Left colon (tissue), 2 donors: Measurements from ENCODE around the gene DTX1. TPM values are rescaled to one million over a fixed set of nuclear protein-coding genes. Genes with fewer than 3 reads are reported as not detected.
"Not testable (repeated sequence)": the region's sequence is repeated elsewhere in the genome, so short reads cannot be mapped to it uniquely, and the experiment has no call there.

ENCODE experiments used
- ATAC-seq: fragments of 200-7000 bp; cut with Tn5 transposase; one replicate; pipeline ENCODE4 v1.9.1; 2020; ENCODE audit warnings: mild to moderate bottlenecking, moderate library complexity
- DNase-seq, 2 donors: peaks; one replicate each; pipeline ENCODE4 v3.0.0-alpha.2; 2020
- intact Hi-C, 2 donors: fragments of 100-400 bp; cut with DNase I in 1 of 2; cut with micrococcal nuclease in 1 of 2; formaldehyde crosslinking; loops; one replicate each; pipeline versions ENCODE4 v1.11.2 to v1.14.0; 2022; cut with DNase I, micrococcal nuclease
- total RNA-seq, 2 donors: library from RNA; stranded (reverse); fragmentation: NEBNext Ultra II Directional; extraction: Animal tissue kit (Norgen Biotek cat#: 25700); gene quantifications; one replicate each; pipeline ENCODE4 v1.2.1, GENCODE V29; 2021
- donor health status: DM: no; HTN: no; CAD: no.
- donor health status: DM: yes; HTN: yes; CAD: no.

DTX1 gene
- total RNA-seq, 2 donors from 2014 or later, result 1.2 to 2.3 TPM

DNA sequence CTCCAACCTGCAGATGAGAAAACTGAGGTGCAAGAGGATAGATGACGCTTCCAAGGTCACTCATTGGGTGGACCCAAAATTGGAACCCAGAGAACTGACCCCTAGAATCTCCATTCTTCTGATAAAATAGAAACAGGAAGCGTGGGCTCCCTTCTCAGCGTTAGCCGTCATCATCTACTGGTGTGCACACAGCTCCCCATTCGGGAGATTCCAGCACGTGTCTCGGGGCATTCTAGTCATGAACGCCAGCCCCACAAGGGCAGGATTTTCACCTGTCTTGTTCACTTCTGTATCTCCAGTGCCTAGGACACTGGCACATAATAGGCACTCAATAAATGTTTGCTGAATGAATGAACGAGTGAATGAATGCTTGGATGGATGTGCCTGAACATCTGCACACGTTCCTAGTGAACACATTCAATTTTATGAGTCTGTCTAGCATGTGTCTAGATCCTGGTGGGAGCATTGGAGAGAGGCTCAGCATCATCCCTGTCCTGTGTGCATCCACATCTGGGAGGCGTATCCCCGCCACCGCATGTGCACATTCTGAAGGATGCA, 48.5 kb downstream of the DTX1 start:
- no peak for ATAC-seq
- DNase-seq, result no peak
- intact Hi-C loops, result no loop called here

DNA sequence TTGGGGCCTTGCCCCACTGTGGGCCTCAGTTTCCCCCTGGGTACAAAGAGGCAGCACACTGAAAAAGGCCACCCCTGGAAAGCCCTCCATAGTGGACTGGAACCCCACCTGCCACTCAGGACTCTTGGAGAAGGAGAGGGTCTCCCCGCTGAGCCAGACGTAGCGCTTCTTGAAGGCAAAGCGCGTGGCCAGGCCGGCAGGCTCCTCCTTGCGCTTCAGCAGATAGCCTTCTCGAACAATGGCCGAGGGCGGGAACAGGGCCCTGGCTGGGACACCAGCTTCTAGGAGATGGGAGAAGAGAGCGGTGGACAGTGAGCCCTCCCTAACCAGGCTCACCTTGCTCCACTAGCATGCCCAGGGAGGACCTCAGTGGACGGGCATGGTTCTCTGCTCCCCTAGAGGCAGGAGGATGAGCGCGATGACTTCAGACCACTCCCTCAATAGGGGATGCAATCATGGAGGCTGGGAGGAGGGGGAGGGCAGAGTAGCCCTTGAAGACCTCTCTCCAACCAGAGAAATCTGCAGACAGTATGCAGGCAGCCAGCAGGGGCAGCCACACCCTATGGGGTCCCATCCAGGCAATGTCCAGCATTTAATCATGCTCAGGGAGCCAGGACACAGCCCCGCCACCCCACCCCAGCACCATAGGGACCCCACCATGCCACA, 49.2 kb downstream of the DTX1 start:
- intact Hi-C loops, result no loop called here
- no peak for DNase-seq
- no peak for ATAC-seq

DNA sequence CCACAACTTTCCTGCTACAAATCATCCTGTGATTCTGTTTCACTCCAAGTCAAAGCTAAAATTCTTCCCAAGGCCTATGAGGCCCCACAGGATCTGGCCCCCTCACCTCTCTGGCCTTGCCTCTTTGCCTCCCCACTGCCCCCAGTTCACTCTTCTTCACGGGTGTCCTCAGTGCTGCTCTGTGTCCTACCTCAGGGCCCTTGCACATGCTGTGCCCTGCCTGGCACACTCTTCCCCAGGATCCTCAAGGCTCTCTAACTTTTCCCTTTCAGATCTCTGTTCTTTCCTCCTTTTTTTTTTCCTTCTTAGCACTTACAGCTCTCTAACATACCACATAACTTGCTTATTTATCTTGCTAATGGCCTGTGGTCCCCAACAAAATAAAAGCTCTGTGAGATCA, 49.8 kb downstream of the DTX1 start:
- DNase-seq (no peak), ATAC-seq (no peak)
- intact Hi-C loops, result no loop called here

DNA sequence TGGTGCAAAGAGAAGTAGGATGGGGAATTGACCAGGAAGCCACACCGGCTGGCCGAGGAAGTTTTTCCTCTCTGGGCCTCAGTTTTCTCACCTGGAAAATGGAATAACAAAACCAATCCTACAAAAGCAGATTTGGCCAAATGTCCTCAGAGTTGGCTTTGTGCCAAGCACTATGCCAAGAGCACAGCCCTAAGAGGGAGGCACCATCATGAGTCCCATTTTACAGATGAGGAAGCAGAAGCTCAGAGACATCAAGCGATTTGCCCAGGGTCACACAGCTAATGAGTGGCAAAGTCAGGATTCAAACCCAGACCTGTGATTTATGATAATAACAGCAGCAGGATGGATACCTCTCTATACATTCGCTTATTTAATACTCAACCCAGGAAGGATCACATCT, 51.8 kb downstream of the DTX1 start:
- DNase-seq, result no peak
- intact Hi-C loops, result no loop called here
- ATAC-seq, result no peak

DNA sequence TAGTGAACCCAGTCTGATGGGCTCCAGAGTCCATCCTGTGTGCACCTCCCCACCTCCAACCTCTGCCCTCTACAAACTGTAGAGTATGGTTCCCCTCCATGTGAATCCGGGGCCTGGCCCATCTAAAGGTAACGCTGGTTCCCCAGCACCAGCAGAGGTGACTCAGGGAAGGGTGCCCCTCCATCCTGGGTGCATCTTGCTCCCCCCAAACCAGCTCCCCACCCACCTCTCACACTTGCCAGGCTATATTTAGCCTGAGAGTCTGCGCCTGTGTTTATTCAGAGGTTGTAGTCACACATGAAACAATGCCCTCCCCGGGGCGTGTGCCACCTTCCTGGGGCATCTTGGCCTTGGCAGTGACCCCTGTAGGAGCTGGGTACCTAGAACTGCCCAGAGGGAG, 52.8 kb downstream of the DTX1 start:
- DNase-seq, result no peak
- intact Hi-C loops, result no loop called here
- ATAC-seq, result no peak

DNA sequence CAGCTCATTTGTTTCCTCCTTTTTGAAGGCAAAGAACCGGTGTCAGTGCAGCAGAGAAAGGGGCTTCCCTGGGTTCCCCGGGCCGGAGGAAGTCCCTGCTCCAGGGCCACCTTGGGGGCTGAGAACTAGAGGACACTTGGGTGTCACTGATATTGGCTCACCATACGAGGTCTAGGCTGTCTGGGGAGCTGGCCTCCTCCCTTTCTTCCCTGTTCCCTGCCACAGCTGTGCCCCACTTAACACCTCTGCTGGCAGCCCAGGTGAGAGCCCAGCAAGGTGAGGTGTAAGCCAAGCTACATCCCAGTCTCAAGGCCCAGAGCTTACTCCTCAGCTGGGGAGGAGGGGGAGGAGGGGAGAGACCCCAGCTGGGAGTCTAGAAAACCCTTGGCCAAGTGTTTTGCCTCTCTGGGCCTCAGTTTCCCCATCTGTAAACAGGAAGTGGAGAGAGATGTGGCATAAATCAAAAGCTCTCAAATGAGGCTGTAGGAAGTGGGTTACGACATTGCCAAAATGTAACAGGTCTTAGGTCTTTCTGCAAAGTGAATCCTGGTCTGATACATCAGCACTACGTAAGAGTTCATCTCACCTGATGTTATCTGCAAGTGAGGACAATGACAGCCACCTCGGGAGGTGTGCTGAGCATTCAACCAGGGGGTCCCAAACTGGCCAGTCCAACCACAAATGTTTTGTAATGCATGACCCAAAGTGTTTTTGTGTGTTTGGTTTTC, 53.5 kb downstream of the DTX1 start:
- ATAC-seq, result no peak
- no peak for DNase-seq
- intact Hi-C loops, result no loop called here

DNA sequence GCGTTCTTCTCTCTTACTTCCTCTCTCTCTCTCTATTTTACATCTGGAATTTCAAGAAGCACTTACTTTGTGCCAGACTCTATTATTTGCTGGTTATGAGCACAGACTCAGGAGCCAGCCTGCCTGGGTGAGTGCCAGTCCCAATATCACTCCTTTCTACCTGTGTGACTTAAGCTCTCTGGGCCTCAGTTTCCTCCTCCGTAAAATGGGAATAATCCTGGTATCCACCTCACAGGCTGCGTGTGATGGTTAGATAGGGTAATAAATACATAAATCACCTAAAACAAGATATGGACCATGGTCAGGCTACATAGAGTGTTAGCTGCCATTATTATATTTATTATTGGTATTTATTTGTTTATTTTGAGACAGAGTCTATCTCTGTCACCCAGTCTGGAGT, 54.7 kb downstream of the DTX1 start:
- DNase-seq (no peak), ATAC-seq (no peak)
- intact Hi-C loops, result no loop called here

DNA sequence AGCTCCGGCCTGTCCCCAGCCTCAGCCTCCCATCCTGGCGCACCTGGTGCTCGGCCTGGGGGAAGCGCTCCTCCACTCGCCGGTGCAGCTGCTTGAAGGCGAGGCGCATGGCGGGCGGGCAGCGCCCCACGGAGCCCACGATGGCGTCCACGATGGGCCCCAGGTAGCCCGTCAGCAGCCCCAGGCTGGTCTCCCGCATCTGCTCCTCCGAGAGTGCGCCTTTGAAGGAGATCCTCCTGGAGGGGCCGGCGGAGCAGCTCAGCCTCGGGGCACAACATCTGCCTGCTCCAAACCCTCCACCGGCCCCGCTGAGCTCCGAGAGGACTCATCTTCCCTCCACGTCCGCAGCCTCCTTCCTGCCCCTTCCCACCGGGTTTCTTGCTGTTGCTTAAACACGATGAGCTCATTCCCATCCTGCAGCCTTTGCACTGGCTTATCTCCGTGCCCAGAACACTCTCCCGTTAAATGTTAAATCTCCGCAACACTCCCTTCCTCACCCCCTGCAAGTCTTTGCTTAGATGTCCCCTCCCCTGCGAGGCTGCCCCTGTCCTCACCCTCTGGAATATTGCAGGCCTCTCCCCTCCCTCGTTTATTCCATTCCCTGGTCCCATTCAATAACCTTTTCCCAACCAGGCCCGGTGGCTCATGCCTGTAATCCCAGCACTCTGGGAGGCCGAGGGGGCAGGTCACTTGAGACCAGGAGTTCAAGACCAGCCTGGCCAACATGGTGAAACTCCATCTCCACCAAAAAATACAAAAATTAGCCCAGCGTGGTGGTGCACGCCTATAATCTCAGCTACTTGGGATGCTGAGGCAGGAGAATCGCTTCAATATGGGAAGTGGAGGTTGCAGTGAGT, 55.7 kb downstream of the DTX1 start:
- intact Hi-C loops, result no loop called here
- ATAC-seq, result no peak
- DNase-seq, result no peak

DNA sequence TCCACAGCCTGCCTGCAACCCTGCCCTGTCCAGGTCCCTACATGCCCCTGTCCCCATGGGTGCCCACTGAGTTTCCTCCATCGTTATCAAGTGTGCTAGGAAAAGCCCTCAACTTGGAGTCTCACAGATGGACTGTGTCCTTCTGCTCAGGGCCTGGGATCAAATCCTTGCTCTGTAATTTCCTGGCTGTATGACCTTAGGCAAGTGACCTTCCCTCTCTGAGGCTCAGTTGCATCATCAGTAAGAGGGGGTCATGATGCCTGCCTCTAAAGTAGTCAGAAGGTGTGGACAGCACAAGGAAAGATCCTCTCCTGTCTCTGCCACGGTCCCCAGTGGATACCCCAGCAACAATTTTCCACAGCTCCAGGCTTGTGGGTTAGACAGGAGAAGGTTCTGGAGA, 56.9 kb downstream of the DTX1 start:
- DNase-seq (no peak), ATAC-seq (no peak)
- intact Hi-C loops, result no loop called here

DNA sequence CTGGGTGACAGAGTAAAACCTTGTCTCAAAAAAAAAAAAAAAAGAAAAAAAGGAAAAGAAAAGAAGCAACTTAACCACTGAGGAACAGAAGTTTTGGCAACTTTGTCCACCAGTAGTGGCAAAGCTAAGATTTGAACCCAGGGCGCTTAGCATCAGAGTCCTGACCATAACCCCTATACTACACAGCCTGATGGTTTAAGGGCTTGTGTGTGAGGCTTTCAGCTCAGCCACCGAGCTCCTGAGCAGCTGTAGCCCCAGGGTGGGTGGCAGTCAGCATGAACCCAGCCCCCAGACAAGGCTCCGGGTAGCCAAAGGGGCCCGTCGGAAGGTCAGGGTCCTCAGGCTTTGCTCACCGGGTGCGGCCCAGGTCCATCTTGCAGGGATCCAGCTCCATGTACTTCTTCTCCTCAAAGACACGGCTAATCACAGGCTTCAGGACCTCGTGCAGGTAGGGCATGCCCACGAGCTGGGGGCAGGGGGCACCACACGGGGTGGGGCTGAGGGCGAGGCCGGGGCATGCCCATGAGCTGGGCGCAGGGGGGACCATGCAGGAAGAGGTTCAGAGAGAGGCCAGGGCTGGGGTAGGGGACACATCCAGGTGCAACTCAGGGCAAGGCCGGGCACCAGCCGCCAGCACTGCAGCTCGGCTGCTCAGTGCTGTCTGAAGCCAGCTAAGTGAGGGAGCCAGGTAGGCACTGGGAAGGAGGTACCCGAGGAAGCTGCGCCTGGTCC, 58.1 kb downstream of the DTX1 start:
- ATAC-seq, result no peak
- DNase-seq, result no peak
- intact Hi-C loops, result no loop called here

DNA sequence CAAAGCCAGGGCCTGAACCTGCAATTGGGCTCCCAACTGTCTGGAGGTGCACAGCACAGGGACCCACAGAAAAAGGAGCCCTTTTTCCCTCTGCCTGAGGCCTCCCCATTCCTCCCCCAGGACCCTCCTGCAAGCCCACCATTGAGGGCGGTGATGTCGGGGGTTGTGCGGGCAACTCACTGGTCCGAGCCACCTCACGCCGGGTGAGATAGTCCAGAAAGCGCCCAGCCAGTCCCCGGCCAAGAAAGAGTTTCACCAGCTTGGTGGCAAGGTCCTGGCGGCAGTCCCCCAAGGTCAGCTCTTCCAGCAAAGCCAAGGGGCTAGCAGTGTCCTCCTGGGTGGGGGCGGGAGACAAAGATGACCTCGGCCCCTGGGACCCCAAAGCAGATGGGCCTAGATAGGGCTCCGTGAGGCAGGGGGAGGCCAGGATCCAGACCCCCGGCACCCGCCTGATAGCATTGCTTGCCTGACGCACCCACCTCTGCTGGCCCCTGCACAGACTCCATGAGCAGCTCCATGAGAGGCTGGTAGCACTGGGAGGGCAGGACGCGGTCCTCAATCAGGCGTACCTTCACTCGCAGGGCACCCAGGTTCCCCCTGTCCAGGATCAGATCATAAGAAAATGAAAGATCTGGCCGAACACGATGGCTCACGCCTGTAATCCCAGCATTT, 59.1 kb downstream of the DTX1 start:
- no peak for ATAC-seq
- intact Hi-C loops, result no loop called here
- DNase-seq, result no peak

DNA sequence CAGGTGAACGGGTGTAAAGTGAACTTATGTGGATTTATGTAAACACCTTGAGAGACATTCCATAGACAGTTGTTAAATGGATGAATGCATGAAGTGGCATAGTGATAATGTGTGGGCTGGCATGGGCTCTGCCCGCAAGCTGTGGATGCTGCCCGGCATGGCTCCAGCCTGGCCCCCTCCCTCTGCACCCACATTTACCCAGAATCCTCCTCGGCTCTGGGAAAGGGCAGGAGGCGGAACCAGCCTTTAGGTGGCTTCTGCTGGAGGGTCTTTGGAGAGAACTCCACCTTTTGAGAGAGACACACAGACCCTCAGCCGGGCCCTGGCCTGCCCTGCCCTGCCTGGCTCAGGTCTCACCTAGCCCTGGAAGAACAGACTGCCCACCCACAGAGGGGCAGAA, 60.3 kb downstream of the DTX1 start:
- DNase-seq, result no peak
- intact Hi-C loops, result no loop called here
- peak; percentile 6 for ATAC-seq

DNA sequence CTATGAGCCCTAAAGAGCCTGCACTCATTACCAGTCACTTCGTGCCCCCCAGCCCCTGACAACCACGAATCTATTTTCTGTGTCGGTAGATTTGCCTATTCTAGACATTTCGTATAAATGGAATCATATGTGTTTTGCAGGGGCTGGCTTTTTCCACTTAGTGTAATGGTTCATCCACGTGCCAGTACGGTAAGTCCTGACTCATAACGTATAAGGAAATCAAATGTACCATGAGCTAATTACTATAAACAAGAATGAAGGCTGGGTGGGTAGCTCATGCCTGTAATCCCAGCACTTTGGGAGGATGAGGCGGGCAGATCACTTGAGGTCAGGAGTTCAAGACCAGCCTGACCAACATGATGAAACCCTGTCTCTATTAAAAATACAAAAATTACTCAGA, 61.2 kb downstream of the DTX1 start:
- DNase-seq, ATAC-seq, intact Hi-C loops: not testable (repeated sequence)

DNA sequence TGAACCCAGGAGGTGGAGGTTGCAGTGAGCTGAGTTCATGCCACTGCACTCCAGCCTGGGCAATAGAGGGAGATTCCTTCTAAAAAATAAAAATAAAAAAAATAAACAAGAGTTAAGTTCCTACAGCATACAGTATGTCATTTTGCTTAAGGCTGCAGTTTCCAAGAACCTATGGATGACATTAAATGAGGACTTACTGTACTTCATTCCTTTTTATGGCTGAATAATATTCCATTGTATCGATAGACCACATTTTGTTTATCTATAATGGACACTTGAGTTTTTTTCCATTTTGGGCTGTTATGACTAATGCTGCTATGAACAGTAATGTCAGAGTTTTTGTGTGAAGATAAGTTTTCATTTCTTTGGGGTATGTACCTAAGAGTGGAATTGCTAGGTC, 61.6 kb downstream of the DTX1 start:
- intact Hi-C loops, result no loop called here
- DNase-seq (no peak), ATAC-seq (no peak)

DNA sequence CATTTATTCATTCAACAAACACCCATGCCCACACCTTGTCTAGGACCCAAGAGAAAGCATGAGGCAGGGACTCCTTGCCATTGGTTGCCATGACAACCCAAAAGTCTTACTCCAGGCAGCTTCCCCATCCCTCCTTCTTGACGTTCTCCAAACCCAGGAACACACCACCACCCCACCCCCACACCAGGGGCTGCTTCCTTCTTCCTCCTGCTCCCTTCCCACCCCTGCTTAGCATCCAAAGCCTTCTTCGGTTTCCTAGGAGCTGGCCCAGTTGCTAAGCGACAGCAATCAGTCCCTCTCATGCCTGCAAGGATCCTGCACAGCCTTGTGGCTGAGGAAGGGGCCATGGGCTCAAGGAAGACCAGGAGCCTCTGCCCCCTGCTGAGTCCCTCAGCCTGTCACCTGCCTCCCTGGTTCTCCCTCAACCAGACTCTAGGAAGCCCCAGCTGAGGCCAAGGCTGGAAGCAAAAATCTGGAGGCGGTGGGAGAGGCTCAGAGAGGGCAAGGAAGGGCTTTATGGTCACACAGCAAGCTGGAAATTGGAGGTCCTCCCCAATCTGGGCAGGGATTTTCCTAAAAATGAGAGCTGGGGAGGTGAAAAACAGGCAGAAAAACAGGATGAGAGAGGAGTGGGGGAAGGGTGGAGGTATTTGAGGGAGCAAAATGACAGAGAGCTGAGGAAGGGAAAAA, 63.6 kb downstream of the DTX1 start:
- ATAC-seq (no peak), DNase-seq (no peak)
- intact Hi-C loops, result no loop called here

DNA sequence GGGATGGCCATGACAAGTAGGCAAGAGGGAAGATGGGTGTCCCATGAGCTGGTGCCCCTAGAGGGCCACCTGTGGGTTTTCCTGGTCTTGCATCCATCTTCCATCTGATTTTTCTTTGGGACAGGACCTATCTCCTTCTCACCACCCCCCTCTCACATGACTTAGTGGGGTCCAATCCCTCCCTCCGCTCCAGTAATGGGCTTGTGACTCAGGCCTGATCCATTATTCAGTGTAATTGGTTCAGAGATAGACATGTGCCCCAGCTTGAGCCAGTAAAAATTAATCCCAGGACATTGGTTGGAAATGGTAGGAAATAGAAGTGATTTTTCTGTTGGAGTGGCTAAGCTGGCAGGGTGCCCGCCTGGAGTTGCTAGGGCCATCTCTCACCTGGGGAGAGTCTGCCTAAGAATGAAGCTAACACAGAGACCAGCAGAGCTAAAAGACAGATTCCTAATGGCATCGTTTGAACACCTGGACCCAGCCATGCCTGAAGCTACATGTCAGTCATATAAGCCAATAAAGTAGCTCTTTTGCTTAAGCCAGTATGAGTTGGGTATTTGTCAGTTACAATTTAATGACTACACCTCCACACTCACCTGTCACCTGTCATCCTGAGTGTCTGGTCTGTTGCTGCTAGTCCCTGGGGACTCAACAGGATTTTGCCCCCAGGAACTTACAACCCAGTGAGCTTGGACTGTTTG, 64.3 kb downstream of the DTX1 start:
- DNase-seq (no peak), ATAC-seq (no peak)
- intact Hi-C loops, result no loop called here

DNA sequence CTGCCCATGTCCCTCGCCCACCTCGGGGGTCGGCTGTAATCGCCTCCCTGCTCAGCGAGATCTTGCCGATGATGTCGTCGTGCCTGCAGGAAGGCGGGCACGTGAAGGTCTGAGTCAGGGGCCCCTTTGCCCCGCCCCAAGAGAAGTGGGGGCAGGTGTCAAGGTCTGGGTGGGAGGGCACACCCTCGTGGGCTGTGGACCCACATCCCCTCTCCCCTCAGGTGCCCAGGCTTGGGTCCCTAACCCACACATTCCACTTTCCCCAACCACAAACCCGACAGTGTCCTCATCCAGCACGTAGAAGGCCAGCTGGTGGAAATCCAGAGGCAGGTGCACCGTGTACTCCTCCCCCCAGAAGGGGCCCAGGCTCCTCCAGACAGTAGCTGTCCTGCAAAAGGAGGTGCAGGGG, 71.3 kb downstream of the DTX1 start:
- intact Hi-C loops, result no loop called here
- ATAC-seq (no peak), DNase-seq (no peak)
